ENCODE data around the gene EPYC.

Gene EPYC

DNA sequence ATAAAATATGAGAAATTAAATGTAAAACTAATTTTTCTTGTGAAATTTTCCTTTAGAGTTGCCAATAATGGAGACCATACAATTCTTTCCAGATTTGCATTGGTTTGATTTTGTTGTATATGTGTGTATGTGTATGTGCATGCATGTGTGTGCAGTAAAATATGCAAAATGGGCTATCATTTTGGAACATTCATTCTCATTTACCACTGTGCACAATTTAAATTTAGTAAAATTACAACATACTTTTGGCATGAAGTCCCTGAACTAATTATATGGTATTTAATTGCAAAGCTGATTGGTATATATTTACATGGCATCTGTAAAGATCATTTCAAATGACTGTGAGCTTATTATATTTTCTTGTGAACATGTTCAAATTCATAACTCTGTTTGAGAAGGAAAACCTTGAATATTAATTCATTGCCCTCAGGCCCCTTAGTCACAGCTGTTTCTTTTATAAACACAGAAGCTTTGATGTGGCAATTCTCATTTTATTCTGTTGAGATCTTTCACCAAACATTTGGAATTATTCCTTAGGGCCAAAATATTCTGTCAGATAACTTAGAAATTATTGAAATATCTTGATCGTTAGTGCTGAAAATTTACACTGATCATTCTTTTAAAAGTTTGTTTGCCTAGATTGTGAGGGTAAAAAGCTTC lies 35.5 kb upstream of the EPYC start:
- ChIA-PET CTCF (no interaction called here), POLR2A (no interaction called here)
- no peak for DNase-seq (ENCODE audit: extremely low spot score)
- TF ChIP-seq TARDBP (IDR thresholded peaks at IDR 0.05) (no peak), FOXK2 (IDR thresholded peaks at IDR 0.05) (no peak), LEF1 (IDR thresholded peaks at IDR 0.05; ENCODE audit: borderline replicate concordance) (no peak), SP1 (IDR thresholded peaks at IDR 0.05) (no peak), FOXA1 (IDR thresholded peaks at IDR 0.05) (no peak), HDGF (IDR thresholded peaks at IDR 0.05; ENCODE audit: borderline replicate concordance) (no peak), ELF4 (IDR thresholded peaks at IDR 0.05) (no peak), NFRKB (IDR thresholded peaks at IDR 0.05) (no peak), ZNF384 (IDR thresholded peaks at IDR 0.05) (no peak), FOXM1 (IDR thresholded peaks at IDR 0.05; ENCODE audit: borderline replicate concordance) (no peak), SUZ12 (IDR thresholded peaks at IDR 0.05) (no peak)
- TF ChIP-seq, protein P1, sequence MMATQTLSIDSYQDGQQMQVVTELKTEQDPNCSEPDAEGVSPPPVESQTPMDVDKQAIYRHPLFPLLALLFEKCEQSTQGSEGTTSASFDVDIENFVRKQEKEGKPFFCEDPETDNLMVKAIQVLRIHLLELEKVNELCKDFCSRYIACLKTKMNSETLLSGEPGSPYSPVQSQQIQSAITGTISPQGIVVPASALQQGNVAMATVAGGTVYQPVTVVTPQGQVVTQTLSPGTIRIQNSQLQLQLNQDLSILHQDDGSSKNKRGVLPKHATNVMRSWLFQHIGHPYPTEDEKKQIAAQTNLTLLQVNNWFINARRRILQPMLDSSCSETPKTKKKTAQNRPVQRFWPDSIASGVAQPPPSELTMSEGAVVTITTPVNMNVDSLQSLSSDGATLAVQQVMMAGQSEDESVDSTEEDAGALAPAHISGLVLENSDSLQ (IDR thresholded peaks at IDR 0.05), result no peak

DNA sequence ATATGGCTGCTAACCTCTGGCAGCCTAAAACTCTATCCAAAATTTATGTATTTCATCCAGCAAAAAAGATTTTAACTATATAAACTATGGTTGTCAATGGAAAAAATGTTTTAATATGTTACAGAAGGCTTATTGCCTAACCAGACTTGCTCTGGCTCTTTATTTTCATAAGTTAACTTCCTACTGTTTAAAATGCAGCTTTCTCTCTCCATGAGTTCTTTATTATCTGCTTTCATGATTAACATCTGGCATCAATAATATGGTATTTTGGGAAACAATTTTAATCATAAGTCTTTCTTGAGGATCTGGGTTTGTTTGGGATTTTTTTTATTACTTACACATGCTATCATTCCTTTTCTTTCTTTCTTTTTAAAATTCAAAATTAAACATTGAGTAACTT lies 32.5 kb upstream of the EPYC start:
- TF ChIP-seq CTBP1 (IDR thresholded peaks at IDR 0.05; ENCODE audit: borderline replicate concordance) (no peak), LEF1 (IDR thresholded peaks at IDR 0.05; ENCODE audit: borderline replicate concordance) (no peak), NFRKB (IDR thresholded peaks at IDR 0.05) (no peak), SUZ12 (IDR thresholded peaks at IDR 0.05) (no peak), FOXM1 (IDR thresholded peaks at IDR 0.05; ENCODE audit: borderline replicate concordance) (no peak), FOXA1 (IDR thresholded peaks at IDR 0.05) (no peak), ELF4 (IDR thresholded peaks at IDR 0.05) (no peak), ARNT (IDR thresholded peaks at IDR 0.05) (no peak), L3MBTL2 (conservative IDR thresholded peaks at IDR 0.05) (no peak), SP1 (IDR thresholded peaks at IDR 0.05) (no peak), TARDBP (IDR thresholded peaks at IDR 0.05) (no peak), BHLHE40 (IDR thresholded peaks at IDR 0.05; ENCODE audit: borderline replicate concordance) (no peak)
- TF ChIP-seq, protein P1 (IDR thresholded peaks at IDR 0.05), result no peak
- ChIA-PET CTCF (no interaction called here), POLR2A (no interaction called here)
- no peak for DNase-seq (ENCODE audit: extremely low spot score)

DNA sequence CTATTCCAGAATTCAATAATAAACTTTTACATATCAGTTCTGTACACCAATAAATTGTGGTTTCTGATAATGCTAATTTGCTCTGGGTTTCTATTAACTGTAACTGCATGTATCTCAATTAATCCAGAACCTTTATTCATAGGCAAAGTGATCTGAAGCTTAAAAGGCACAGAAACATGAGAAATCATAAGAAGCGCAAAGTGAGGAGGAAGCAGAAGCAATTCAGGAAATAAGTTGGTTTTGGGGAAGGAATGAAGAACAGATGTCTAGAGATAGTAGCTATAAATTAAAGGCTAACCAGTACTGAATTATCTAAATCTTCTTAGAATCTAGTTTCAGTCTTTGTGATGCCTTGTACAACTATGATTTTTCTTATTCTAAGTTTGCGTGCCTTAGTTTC lies 28.5 kb upstream of the EPYC start:
- ChIA-PET CTCF (no interaction called here), POLR2A (no interaction called here)
- TF ChIP-seq SUZ12 (IDR thresholded peaks at IDR 0.05) (no peak), L3MBTL2 (conservative IDR thresholded peaks at IDR 0.05) (no peak), CTBP1 (IDR thresholded peaks at IDR 0.05; ENCODE audit: borderline replicate concordance) (no peak), FOXA1 (IDR thresholded peaks at IDR 0.05) (no peak), ARNT (IDR thresholded peaks at IDR 0.05) (no peak), SP1 (IDR thresholded peaks at IDR 0.05) (no peak), BHLHE40 (IDR thresholded peaks at IDR 0.05; ENCODE audit: borderline replicate concordance) (no peak)
- no peak for DNase-seq (ENCODE audit: extremely low spot score)

DNA sequence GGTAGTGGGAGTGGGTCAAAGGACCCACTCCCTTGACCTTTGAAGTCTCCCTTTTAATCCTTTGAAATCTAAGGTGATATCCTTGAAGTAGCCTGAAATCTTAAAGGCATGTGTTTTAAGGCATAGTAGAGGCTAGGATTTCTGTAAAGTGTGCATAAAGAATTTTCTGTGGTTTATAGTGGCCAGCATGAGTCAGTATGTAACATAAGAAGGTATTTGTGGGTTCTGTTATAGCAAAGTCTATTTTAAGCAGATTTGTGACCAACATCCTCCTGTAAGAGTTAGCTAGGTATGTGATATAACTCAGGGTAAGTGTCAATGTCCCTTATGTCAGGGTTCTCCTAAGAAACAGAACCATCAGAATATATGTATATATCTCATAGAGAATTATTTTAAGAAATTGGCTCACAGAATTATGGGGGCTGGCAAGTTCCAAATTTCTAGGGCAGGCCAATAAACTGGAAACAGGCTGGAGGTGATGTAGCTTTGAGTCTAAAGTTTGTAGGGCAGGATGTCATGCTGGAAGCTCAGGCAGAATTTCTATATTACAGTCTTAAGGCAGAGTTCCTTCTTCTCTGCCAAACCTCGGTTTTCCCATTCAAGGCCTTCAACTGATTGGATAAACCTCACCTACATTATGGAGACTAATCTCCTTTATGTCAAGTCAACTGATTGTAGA lies 18.7 kb upstream of the EPYC start:
- no peak for TF ChIP-seq NFRKB (IDR thresholded peaks at IDR 0.05)
- no peak for TF ChIP-seq SUZ12 (IDR thresholded peaks at IDR 0.05)
- no peak for TF ChIP-seq TARDBP (IDR thresholded peaks at IDR 0.05)
- TF ChIP-seq ZNF384 (IDR thresholded peaks at IDR 0.05), result no peak
- TF ChIP-seq HDGF (IDR thresholded peaks at IDR 0.05; ENCODE audit: borderline replicate concordance), result no peak
- ChIA-PET CTCF (no interaction called here), POLR2A (no interaction called here)
- DNase-seq (ENCODE audit: extremely low spot score), result no peak

DNA sequence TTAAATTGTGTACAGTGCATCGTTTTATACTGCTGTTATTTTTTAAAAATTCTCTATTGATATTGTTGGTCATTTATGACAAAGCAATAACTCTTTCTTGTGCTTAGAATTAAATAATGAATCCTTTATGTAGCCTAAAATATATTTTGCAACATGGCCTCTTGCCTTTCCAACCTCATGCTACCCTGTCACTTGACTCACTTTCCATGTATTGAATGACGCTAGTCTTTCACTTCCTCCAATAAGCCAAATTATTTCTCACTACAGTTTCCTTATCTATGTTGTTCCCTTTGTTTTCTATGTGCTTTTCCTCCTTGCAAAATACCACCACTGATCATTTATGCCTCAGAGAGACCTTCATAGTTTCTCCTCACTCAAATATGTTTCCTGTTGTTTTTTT lies 16.3 kb upstream of the EPYC start:
- TF ChIP-seq HDGF (IDR thresholded peaks at IDR 0.05; ENCODE audit: borderline replicate concordance) (no peak), NFRKB (IDR thresholded peaks at IDR 0.05) (no peak), LEF1 (IDR thresholded peaks at IDR 0.05; ENCODE audit: borderline replicate concordance) (no peak), FOXA1 (IDR thresholded peaks at IDR 0.05) (no peak), ARNT (IDR thresholded peaks at IDR 0.05) (no peak), SUZ12 (IDR thresholded peaks at IDR 0.05) (no peak), L3MBTL2 (conservative IDR thresholded peaks at IDR 0.05) (no peak), CTBP1 (IDR thresholded peaks at IDR 0.05; ENCODE audit: borderline replicate concordance) (no peak), SP1 (IDR thresholded peaks at IDR 0.05) (no peak), ZNF384 (IDR thresholded peaks at IDR 0.05) (no peak), TARDBP (IDR thresholded peaks at IDR 0.05) (no peak), FOXM1 (IDR thresholded peaks at IDR 0.05; ENCODE audit: borderline replicate concordance) (no peak), BHLHE40 (IDR thresholded peaks at IDR 0.05; ENCODE audit: borderline replicate concordance) (no peak), FOXK2 (IDR thresholded peaks at IDR 0.05) (no peak), ELF4 (IDR thresholded peaks at IDR 0.05) (no peak)
- TF ChIP-seq, protein P1 (IDR thresholded peaks at IDR 0.05), result no peak
- ChIA-PET POLR2A (no interaction called here), CTCF (no interaction called here)
- DNase-seq (ENCODE audit: extremely low spot score), result no peak

DNA sequence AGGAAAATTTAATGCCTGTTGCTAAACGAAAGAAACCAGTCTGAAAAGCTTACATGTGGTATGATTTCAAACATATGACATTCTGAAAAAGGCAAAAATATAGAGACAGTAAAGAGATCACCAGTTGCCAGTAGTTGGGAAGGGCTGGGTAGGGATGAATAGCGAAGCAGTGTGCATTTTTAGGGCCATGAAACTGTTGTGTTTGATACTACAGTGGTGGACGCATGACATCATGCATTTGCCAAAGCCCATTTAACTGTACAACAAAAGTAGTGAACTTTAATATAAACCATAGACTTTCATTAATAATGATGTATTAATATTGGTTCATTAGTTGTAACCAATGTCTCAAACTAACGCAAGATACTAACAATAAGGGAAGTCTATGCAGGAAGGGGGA lies 14.7 kb upstream of the EPYC start:
- TF ChIP-seq, protein P1 (IDR thresholded peaks at IDR 0.05), result no peak
- TF ChIP-seq ZNF384 (IDR thresholded peaks at IDR 0.05) (no peak), ELF4 (IDR thresholded peaks at IDR 0.05) (no peak), L3MBTL2 (conservative IDR thresholded peaks at IDR 0.05) (no peak), FOXK2 (IDR thresholded peaks at IDR 0.05) (no peak), SUZ12 (IDR thresholded peaks at IDR 0.05) (no peak), FOXM1 (IDR thresholded peaks at IDR 0.05; ENCODE audit: borderline replicate concordance) (no peak), BHLHE40 (IDR thresholded peaks at IDR 0.05; ENCODE audit: borderline replicate concordance) (no peak), ARNT (IDR thresholded peaks at IDR 0.05) (no peak), SP1 (IDR thresholded peaks at IDR 0.05) (no peak), HDGF (IDR thresholded peaks at IDR 0.05; ENCODE audit: borderline replicate concordance) (no peak)
- ChIA-PET POLR2A (no interaction called here), CTCF (no interaction called here)
- DNase-seq (ENCODE audit: extremely low spot score), result no peak

Measured in HEK293T (cell line).